GM12865 (cell line): Measurements from ENCODE around the gene MTMR3.

Source experiments
- DNase-seq: peaks from one replicate; pipeline ENCODE4 v3.0.0; 2010; ENCODE audit warnings: low read depth
- H3K4me3 ChIP-seq: 2 replicates; pipeline ENCODE4 v1.5.1; 2011; ENCODE audit warnings: mild to moderate bottlenecking, low read depth, low read length, control low read depth
- TF ChIP-seq, protein P1 (sequence below): IDR thresholded peaks from 2 replicates; pipeline ENCODE4 v1.5.1; 2011; ENCODE audit warnings: low read length, control low read depth, low read depth, inconsistent platforms; ENCODE audit not compliant: insufficient read depth; ENCODE audit errors: missing control alignments

MTMR3 gene

DNA sequence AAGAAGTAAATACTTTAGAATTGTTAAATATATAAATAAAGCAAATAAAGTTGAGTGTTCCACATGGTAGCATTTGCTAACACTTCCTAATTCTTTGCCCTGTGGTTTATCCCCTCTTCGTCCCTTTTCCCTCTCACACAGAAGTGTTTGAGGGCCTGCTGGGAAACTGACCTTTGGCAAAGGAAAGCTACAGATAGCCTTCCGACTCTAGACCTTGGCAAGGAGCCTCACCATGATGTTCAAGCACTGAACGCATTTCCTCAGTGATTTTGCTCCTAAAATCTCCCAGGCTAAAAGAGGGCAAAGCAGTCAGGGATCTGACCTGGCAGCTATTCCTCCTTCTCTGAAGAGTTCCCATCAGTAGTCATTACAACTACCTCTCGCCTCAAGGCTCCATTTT lies 144.8 kb downstream of the MTMR3 start:
- no peak for DNase-seq
- H3K4me3 ChIP-seq, result no peak overlapping the region
- TF ChIP-seq, protein P1, sequence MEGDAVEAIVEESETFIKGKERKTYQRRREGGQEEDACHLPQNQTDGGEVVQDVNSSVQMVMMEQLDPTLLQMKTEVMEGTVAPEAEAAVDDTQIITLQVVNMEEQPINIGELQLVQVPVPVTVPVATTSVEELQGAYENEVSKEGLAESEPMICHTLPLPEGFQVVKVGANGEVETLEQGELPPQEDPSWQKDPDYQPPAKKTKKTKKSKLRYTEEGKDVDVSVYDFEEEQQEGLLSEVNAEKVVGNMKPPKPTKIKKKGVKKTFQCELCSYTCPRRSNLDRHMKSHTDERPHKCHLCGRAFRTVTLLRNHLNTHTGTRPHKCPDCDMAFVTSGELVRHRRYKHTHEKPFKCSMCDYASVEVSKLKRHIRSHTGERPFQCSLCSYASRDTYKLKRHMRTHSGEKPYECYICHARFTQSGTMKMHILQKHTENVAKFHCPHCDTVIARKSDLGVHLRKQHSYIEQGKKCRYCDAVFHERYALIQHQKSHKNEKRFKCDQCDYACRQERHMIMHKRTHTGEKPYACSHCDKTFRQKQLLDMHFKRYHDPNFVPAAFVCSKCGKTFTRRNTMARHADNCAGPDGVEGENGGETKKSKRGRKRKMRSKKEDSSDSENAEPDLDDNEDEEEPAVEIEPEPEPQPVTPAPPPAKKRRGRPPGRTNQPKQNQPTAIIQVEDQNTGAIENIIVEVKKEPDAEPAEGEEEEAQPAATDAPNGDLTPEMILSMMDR, result no peak

DNA sequence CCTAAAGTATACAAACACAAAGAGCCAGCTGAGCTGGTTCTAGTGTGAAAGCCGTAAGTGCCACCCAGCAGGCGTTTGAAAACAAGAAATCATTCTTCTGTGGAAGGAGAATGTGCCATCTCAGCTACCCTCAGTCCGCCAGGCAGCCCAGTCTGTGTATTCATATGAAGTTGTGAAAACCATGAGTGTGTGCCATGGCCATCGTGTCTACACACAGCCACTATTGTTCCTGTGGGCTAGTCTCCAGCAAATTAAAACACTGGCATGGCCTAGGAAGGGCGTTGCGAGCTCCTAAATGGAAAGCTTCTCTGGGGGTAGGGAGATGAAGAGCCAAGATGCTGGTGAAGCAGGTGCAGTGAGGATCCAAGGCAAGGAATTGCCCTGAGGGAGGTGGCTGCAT lies 145.8 kb downstream of the MTMR3 start:
- TF ChIP-seq, protein P1, result no peak
- H3K4me3 ChIP-seq, result no peak overlapping the region
- no peak for DNase-seq

DNA sequence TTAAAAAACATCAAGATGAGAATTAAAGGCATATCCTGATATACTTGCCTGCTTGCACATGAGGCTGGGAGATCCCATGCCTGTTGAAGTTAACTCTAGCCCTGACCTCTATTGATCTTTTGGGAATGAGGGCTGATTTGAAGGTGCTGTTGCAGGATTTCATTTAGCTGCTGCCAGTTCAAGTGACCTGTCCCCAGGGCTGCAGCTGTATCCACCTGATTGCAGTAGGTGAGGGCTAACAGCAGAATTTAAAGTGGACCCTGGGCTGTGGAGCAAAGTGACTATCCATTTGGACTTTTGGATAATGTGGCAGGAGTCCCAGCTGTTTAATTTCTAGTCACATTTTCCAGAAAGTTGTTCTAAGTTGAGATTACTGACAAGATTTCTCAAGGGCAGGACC lies 146.5 kb downstream of the MTMR3 start:
- H3K4me3 ChIP-seq, result no peak overlapping the region
- DNase-seq, result no peak
- TF ChIP-seq, protein P1, result no peak

DNA sequence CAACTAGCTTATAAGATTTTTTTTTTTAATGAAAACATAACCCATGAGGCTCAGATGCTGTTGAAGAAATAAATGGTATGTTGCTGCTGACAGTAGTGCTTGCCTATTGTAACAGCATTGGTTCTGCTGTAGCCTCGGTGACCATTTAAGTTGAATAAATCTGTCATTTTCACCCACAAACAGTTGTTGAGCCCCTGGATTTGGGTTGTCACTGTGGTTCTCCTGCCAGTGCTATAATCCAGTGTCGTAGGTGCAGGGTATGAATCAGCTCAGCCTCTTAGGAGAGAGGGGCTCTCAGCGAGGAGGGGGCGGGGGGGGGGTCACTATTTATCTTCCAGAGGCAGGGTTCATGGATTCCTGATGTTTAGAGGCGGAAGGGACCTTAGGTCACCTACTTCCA lies 147.4 kb downstream of the MTMR3 start:
- TF ChIP-seq, protein P1, result no peak
- DNase-seq, result no peak
- H3K4me3 ChIP-seq, result no peak overlapping the region

DNA sequence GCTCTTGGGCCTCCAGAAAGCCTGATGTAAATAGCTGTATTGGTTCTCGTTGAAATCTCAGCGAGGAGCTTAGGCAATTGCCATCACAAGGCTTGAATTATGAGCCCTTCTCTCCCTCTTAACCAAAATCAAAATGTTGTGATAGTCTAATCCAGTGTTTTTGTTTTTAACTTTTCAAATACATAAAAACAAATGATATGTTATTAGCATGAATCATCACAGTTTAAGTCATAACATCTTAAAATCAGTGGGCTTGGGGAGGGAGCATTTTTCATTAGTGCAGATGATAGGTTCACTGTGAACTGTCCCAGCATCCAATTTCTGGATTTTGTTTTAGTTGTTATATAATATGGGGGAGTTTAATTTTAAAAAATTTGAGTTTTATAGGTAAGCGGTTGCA lies 148.4 kb downstream of the MTMR3 start:
- DNase-seq, result no peak
- TF ChIP-seq, protein P1, result no peak
- H3K4me3 ChIP-seq, result no peak overlapping the region

DNA sequence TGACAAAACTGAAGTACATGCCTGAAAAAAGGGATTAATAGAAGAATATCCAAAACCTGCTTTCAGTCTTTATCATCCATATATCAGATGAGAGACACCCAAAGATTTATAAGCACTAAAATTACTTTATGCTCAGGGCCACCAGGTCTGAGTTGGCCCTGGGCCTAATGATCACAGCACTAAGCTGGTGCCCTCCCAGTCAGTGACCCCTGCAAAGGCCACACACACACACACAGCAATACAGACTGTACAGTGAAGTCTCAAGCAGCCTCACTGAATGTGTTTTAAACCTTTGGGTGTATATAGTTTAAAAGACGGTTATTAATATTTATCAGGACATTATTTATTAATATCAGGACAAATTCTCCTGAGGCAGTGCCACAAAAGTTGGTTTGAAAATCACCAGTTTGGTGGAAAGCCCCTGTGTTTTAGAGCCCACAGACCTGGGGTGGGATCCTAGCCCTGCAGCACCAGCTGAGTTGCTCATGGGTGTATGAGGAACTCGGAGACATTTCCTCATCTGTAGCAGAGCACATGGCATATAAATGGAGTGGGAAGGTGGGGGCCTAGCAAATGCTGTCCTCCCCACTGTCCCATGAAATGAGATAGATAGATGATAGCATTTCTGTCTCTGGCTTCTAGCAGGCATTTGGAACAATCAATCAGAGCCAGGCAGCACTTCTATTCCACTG lies 148.9 kb downstream of the MTMR3 start:
- no peak overlapping the region for H3K4me3 ChIP-seq
- TF ChIP-seq, protein P1, result no peak
- no peak for DNase-seq

DNA sequence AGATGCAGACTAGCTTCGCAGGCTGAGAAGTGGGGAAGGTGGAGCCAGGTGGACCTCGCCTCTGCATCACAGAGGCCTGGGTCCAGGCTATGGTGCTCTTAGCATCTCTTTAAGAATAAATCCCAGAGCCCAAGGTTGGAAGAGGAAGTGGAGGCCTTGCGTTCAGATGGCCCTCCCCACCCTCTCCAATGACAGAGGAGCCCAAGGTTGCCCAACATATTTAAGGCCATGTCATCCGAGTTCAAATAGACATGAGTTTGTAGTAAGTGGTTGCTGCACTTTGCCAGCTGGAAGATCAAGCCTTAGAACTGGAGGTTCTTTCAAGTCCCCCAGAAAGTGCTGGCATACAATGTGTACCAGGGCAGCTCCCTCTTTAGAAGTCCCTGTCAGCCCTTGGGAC lies 150.2 kb downstream of the MTMR3 start:
- H3K4me3 ChIP-seq, result no peak overlapping the region
- TF ChIP-seq, protein P1, result no peak
- DNase-seq, result no peak
